OCI-LY7 (cell line): ENCODE data around the gene SLC29A3.

ENCODE experiments used
- EZH2phosphoT487 ChIP-seq: fragments of 200-600 bp; sonication (generic); IDR thresholded peaks from 2 replicates; pipeline ENCODE4 v1.6.1; 2018; ENCODE audit warnings: low read depth, borderline replicate concordance, mild to moderate bottlenecking, mixed run types, antibody characterized with exemption, low read length, moderate library complexity, mixed read lengths
- TF ChIP-seq, protein P1 (sequence below): fragments of 200-600 bp; sonication (generic); conservative IDR thresholded peaks from 2 replicates; pipeline ENCODE4 v1.5.1; 2014; ENCODE audit warnings: mild to moderate bottlenecking, antibody characterized with exemption, low read length, moderate library complexity, mixed read lengths

DNA sequence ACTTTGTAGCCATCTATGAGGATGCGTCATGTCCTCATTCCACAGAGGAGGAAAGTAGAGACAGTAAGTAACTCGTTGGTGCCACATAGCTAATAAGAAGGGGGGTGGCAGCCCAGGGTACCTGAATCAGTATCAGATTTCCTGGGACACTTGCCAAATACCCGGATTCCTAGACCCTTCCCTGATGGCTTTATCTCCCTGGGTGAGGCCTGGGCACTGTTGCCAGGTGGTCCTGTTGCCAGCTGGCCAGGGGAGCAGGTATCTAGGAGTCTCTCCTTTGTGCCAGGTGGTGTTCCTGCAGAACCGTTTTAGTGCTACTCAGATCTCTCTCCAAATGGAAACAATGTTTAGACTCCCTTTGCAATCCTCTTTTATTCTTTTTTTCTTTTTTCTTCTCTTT, 12.7 kb downstream of the SLC29A3 start:
- TF ChIP-seq, protein P1, sequence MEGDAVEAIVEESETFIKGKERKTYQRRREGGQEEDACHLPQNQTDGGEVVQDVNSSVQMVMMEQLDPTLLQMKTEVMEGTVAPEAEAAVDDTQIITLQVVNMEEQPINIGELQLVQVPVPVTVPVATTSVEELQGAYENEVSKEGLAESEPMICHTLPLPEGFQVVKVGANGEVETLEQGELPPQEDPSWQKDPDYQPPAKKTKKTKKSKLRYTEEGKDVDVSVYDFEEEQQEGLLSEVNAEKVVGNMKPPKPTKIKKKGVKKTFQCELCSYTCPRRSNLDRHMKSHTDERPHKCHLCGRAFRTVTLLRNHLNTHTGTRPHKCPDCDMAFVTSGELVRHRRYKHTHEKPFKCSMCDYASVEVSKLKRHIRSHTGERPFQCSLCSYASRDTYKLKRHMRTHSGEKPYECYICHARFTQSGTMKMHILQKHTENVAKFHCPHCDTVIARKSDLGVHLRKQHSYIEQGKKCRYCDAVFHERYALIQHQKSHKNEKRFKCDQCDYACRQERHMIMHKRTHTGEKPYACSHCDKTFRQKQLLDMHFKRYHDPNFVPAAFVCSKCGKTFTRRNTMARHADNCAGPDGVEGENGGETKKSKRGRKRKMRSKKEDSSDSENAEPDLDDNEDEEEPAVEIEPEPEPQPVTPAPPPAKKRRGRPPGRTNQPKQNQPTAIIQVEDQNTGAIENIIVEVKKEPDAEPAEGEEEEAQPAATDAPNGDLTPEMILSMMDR, result no peak
- no peak for TF ChIP-seq EZH2phosphoT487
